CD8-positive, alpha-beta memory T cell (primary cell): ENCODE measurements around the gene PIP5K1C. TPM values are rescaled to one million over a fixed set of nuclear protein-coding genes. Genes with fewer than 3 reads are reported as not detected.

Experiments used
- CTCF ChIA-PET: fragments of 350-600 bp; sonication (Branson Sonifier 250); formaldehyde crosslinking; loops from one replicate; lab custom pipeline; 2021; ENCODE audit warnings: antibody characterized with exemption; lab: Charles Lee
- POLR2A ChIA-PET: fragments of 350-600 bp; sonication (Branson Sonifier 250); formaldehyde crosslinking; loops from one replicate; lab custom pipeline; 2021; ENCODE audit warnings: antibody characterized with exemption; lab: Charles Lee
- DNase-seq, 5 donors: peaks; one replicate each; pipeline versions ENCODE4 v3.0.0 to v3.0.0-alpha.2; 2020 to 2022; ENCODE audit warnings: mixed read lengths in 1 of 5
- H3K27ac ChIP-seq: one replicate; pipeline ENCODE4 v1.7.0; 2013; ENCODE audit warnings: low read depth, mild to moderate bottlenecking, low read length, moderate library complexity
- H3K27me3 ChIP-seq: 2 replicates; pipeline ENCODE4 v1.7.0; 2013; ENCODE audit warnings: low read length, mild to moderate bottlenecking; ENCODE audit not compliant: insufficient read depth, poor library complexity, severe bottlenecking
- H3K36me3 ChIP-seq: 2 replicates; pipeline ENCODE4 v1.7.0; 2013; ENCODE audit warnings: mild to moderate bottlenecking, low read length, moderate library complexity; ENCODE audit not compliant: insufficient read depth
- H3K4me1 ChIP-seq: 2 replicates; pipeline ENCODE4 v1.7.0; 2013; ENCODE audit warnings: mild to moderate bottlenecking, low read length, moderate library complexity; ENCODE audit not compliant: insufficient read depth
- H3K4me3 ChIP-seq: 2 replicates; pipeline ENCODE4 v1.7.0; 2013; ENCODE audit warnings: mild to moderate bottlenecking, low read length
- H3K9me3 ChIP-seq: 2 replicates; pipeline ENCODE4 v1.7.0; 2013; ENCODE audit warnings: mild to moderate bottlenecking, low read length
- H3K27ac Mint-ChIP-seq, 8 donors: one replicate each; pipeline ENCODE4 v1.8.0; 2020 to 2021; ENCODE audit warnings: mixed read lengths in 8 of 8, mild to moderate bottlenecking in 6 of 8, inconsistent platforms in 3 of 8, moderate library complexity in 3 of 8
- H3K27me3 Mint-ChIP-seq, 2 donors: one replicate each; pipeline ENCODE4 v1.8.0; 2020 to 2021; ENCODE audit warnings: mixed read lengths in 2 of 2, mild to moderate bottlenecking in 1 of 2, moderate library complexity in 1 of 2
- H3K36me3 Mint-ChIP-seq, 3 donors: one replicate each; pipeline ENCODE4 v1.8.0; 2020 to 2021; ENCODE audit warnings: mixed read lengths in 3 of 3, inconsistent platforms in 1 of 3, mild to moderate bottlenecking in 1 of 3
- H3K4me1 Mint-ChIP-seq, 3 donors: one replicate each; pipeline ENCODE4 v1.8.0; 2020 to 2021; ENCODE audit warnings: mixed read lengths in 3 of 3, inconsistent platforms in 1 of 3, mild to moderate bottlenecking in 1 of 3
- H3K4me3 Mint-ChIP-seq, 7 donors: one replicate each; pipeline ENCODE4 v1.8.0; 2020 to 2021; ENCODE audit warnings: mixed read lengths in 7 of 7, mild to moderate bottlenecking in 6 of 7, moderate library complexity in 4 of 7, inconsistent platforms in 2 of 7
- H3K9me3 Mint-ChIP-seq, 5 donors: one replicate each; pipeline ENCODE4 v1.8.0; 2020 to 2022; ENCODE audit warnings: mixed read lengths in 5 of 5, mild to moderate bottlenecking in 3 of 5, moderate library complexity in 2 of 5, inconsistent platforms in 1 of 5
- polyA plus RNA-seq: library from polyadenylated mRNA; unstranded; fragments of 300-500 nt; fragmentation: Illumina TruSeq; gene quantifications from one replicate; pipeline ENCODE4 v1.2.3, GENCODE V29; 2021
- total RNA-seq, 2 experiments: library from RNA; stranded (reverse); gene quantifications; one replicate each; pipeline ENCODE4 v1.2.3, GENCODE V29; 2021

Gene PIP5K1C
- total and polyA plus RNA-seq, 3 experiments from 2014 or later, result 16.0 to 27.6 (median 26.9) TPM

DNA sequence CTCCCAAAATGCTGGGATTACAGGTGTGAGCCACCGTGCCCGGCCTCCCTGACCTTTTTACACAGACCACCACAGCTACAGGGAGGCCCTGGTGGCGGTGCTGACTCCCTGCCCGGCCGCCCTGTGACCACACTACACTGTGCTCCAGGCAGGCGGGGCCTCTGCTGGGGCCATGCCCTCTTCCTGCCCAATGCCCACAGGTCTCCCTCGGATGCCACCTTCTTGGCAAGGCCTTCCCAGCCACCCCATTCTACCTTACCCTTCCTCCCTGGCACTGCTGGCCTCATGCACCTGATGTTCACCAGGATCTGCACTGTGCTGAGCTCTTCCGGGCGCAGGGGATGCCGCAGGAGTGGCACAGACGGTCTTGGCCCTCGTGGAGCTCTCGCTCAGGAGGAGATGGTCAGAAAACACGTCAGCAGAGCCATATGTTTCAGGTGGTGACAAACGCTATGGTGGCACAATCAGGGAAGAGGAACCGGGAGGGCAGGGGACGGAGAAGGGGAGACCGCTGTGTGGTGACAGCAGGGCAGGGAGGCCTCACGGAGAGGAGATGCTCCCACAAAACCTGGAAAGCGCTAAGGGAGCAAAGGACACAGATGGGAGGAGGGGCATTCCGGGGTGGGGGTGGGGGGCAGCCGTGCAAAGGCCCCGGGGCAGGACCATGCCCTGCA lies 4.1 kb downstream of the PIP5K1C start:
- DNase-seq, result no peak
- H3K27ac Mint-ChIP-seq, result peak overlapping the region in 2 of 8 donors; percentile 6 to 91
- POLR2A ChIA-PET, result no interaction called here
- H3K4me1 ChIP-seq, result peaks cover 9% of the 10 kb centered on the region
- peaks cover 16 to 58% (median 26%) of the 10 kb centered on the region in 3 donors for H3K4me1 Mint-ChIP-seq
- no peak overlapping the region for H3K27ac ChIP-seq
- no peaks in the 10 kb centered on the region for H3K9me3 Mint-ChIP-seq
- no peaks in the 10 kb centered on the region for H3K36me3 ChIP-seq
- H3K4me3 ChIP-seq, result no peak overlapping the region
- no peaks in the 10 kb centered on the region for H3K9me3 ChIP-seq
- H3K27me3 Mint-ChIP-seq, result no peaks in the 10 kb centered on the region
- no peaks in the 10 kb centered on the region for H3K27me3 ChIP-seq
- H3K4me3 Mint-ChIP-seq, result peak overlapping the region in 2 of 7 donors; percentile 24 to 30
- CTCF ChIA-PET, result interaction anchor here (1.4 to 1.9 kb wide), 2 partner anchors 9 to 10 kb away, joined by 4 to 6 read pairs; no protein-coding TSS in a partner anchor
- H3K36me3 Mint-ChIP-seq, result peaks cover 0 to 7% (median 0%) of the 10 kb centered on the region in 3 donors

GRCh38 chr19:3695124-3695733 lies 5.0 kb downstream of the PIP5K1C start:
- Mint-ChIP-seq H3K27me3 (no peaks in the 10 kb centered on the region), H3K4me3 (no peak overlapping the region), H3K4me1 (peaks cover 17 to 57% (median 30%) of the 10 kb centered on the region in 3 donors), H3K27ac (no peak overlapping the region), H3K9me3 (no peaks in the 10 kb centered on the region), H3K36me3 (peaks cover 0 to 10% (median 0%) of the 10 kb centered on the region in 3 donors)
- no peaks in the 10 kb centered on the region for H3K9me3 ChIP-seq
- H3K27me3 ChIP-seq, result no peaks in the 10 kb centered on the region
- no peaks in the 10 kb centered on the region for H3K36me3 ChIP-seq
- H3K4me3 ChIP-seq, result no peak overlapping the region
- no peak for DNase-seq
- POLR2A ChIA-PET, result no interaction called here
- no peak overlapping the region for H3K27ac ChIP-seq
- CTCF ChIA-PET, result no interaction called here
- H3K4me1 ChIP-seq, result peaks cover 10% of the 10 kb centered on the region

GRCh38 chr19:3694361-3695123 lies 5.7 kb downstream of the PIP5K1C start:
- ChIA-PET CTCF (no interaction called here), POLR2A (no interaction called here)
- H3K4me1 Mint-ChIP-seq, result peaks cover 24 to 62% (median 34%) of the 10 kb centered on the region in 3 donors
- Histone ChIP-seq H3K4me3 (no peak overlapping the region), H3K36me3 (no peaks in the 10 kb centered on the region), H3K9me3 (no peaks in the 10 kb centered on the region), H3K4me1 (peaks cover 13% of the 10 kb centered on the region), H3K27ac (no peak overlapping the region), H3K27me3 (no peaks in the 10 kb centered on the region)
- peak overlapping the region in 1 of 7 donors; percentile 26 for H3K4me3 Mint-ChIP-seq
- peak in 1 of 5 donors; percentile 42 for DNase-seq
- H3K27ac Mint-ChIP-seq, result no peak overlapping the region
- peaks cover 0 to 12% (median 1%) of the 10 kb centered on the region in 3 donors for H3K36me3 Mint-ChIP-seq
- no peaks in the 10 kb centered on the region for H3K9me3 Mint-ChIP-seq
- no peaks in the 10 kb centered on the region for H3K27me3 Mint-ChIP-seq

GRCh38 chr19:3693025-3693925 lies 7.0 kb downstream of the PIP5K1C start:
- H3K27ac Mint-ChIP-seq, result peak overlapping the region in 1 of 8 donors; percentile 84
- no peaks in the 10 kb centered on the region for H3K27me3 ChIP-seq
- H3K9me3 ChIP-seq, result no peaks in the 10 kb centered on the region
- no peak overlapping the region for H3K4me3 Mint-ChIP-seq
- H3K4me1 Mint-ChIP-seq, result peaks cover 25 to 54% (median 29%) of the 10 kb centered on the region in 3 donors
- no peak overlapping the region for H3K27ac ChIP-seq
- no peak overlapping the region for H3K4me3 ChIP-seq
- DNase-seq, result peak in 1 of 5 donors; percentile 43
- no peaks in the 10 kb centered on the region for H3K27me3 Mint-ChIP-seq
- POLR2A ChIA-PET, result interaction anchor here (0.5 kb wide), 1 partner anchor 55 kb away, joined by 3 read pairs; no protein-coding TSS in a partner anchor
- no peaks in the 10 kb centered on the region for H3K9me3 Mint-ChIP-seq
- peaks cover 0 to 10% (median 2%) of the 10 kb centered on the region in 3 donors for H3K36me3 Mint-ChIP-seq
- peaks cover 10% of the 10 kb centered on the region for H3K4me1 ChIP-seq
- CTCF ChIA-PET, result interaction anchor here (1.0 to 3.2 kb wide), 7 partner anchors 10 to 137 kb away, joined by 3 to 14 read pairs (median 5); no protein-coding TSS in a partner anchor
- H3K36me3 ChIP-seq, result no peaks in the 10 kb centered on the region

DNA sequence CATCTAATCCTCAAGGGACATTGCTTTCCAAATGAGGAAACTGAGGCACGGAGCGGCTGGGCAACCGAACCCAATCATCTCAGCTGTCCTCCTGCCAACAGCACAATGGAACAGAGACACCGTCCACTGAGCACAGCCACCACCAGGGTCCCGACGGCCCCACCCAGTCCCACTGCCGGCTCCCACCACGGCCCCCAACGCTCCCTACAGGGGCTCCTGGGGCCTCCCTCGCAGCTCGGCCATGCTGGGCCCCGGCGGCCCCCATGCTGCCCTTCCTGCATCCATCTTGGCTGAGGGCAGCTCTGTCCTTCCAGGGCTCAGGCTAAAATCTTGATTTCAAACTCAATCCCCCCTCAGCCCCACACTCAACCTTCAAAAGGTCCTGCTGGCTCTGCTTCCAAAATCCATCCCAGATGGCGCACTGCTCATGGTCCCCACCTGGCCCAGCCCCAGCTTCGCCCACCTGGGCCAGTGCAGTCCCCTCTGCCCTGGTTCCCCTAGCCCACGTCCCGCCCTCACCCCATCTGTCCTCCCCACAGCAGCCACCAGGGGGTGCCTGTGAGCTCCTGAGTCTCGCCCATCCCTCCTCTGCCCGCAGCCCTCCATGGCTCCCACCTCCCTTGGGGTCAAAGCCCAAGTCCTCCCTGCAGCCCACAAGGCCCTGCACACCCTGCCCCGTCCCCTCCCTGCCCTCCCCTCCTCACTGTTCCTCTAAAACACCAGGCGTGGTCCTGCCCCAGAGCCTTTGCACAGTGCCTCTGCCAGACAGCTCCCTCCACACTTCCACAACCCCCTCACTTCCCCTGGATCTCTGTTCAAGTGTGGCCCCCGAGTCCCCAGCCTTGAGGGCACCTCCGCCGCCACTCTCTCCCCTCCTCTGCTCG lies 7.9 kb downstream of the PIP5K1C start:
- CTCF ChIA-PET, result interaction anchor here (1.0 to 3.2 kb wide), 7 partner anchors 11 to 137 kb away, joined by 3 to 15 read pairs (median 5); no protein-coding TSS in a partner anchor
- Mint-ChIP-seq H3K4me3 (peak overlapping the region in 2 of 7 donors; percentile 54 to 71), H3K27me3 (no peaks in the 10 kb centered on the region), H3K36me3 (peaks cover 0 to 10% (median 2%) of the 10 kb centered on the region in 3 donors), H3K27ac (peak overlapping the region in 2 of 8 donors; percentile 84 to 89), H3K4me1 (peaks cover 23 to 50% (median 27%) of the 10 kb centered on the region in 3 donors), H3K9me3 (no peaks in the 10 kb centered on the region)
- Histone ChIP-seq H3K4me3 (no peak overlapping the region), H3K9me3 (no peaks in the 10 kb centered on the region), H3K27me3 (no peaks in the 10 kb centered on the region), H3K36me3 (no peaks in the 10 kb centered on the region), H3K27ac (no peak overlapping the region), H3K4me1 (peaks cover 16% of the 10 kb centered on the region)
- DNase-seq, result peak; percentile 29 to 73 (median 42)
- POLR2A ChIA-PET, result interaction anchor here (0.5 to 0.7 kb wide), 2 partner anchors 21 to 56 kb away, joined by 3 read pairs; no protein-coding TSS in a partner anchor

DNA sequence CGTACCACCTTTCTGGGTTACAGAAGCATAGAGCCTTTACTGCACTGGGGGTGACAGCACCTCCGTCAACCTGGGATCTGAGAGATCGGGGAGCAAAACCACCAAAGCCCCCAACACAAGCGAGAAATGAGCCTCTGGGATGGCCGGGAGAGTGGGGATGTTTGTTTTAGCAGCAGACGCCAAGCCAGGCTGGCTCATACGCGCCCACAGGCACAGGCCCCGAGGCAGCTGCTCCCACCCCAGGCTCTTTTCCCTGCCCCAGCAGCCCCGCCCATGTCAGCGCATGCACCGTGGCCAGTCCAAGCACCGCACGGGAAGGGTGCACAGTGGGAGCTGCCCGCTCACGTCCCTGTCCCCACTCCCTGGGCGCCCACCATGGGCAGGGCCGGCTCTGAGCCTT lies 8.5 kb downstream of the PIP5K1C start:
- peak overlapping the region in 1 of 7 donors; percentile 73 for H3K4me3 Mint-ChIP-seq
- ChIA-PET CTCF (interaction anchor here (1.2 to 3.2 kb wide), 6 partner anchors 12 to 138 kb away, joined by 3 to 15 read pairs (median 6); no protein-coding TSS in a partner anchor), POLR2A (interaction anchor here (0.7 kb wide), 1 partner anchor 20 kb away, joined by 3 read pairs; no protein-coding TSS in a partner anchor)
- DNase-seq, result no peak
- no peak overlapping the region for H3K4me3 ChIP-seq
- peaks cover 0 to 10% (median 2%) of the 10 kb centered on the region in 3 donors for H3K36me3 Mint-ChIP-seq
- peaks cover 30 to 50% (median 31%) of the 10 kb centered on the region in 3 donors for H3K4me1 Mint-ChIP-seq
- peaks cover 22% of the 10 kb centered on the region for H3K4me1 ChIP-seq
- no peaks in the 10 kb centered on the region for H3K36me3 ChIP-seq
- H3K27me3 ChIP-seq, result no peaks in the 10 kb centered on the region
- H3K27ac ChIP-seq, result no peak overlapping the region
- no peaks in the 10 kb centered on the region for H3K27me3 Mint-ChIP-seq
- H3K9me3 Mint-ChIP-seq, result no peaks in the 10 kb centered on the region
- no peaks in the 10 kb centered on the region for H3K9me3 ChIP-seq
- peak overlapping the region in 3 of 8 donors; percentile 73 to 88 (median 87) for H3K27ac Mint-ChIP-seq
